ENCODE data around the gene FOXN1. TPM values are rescaled to one million over a fixed set of nuclear protein-coding genes. Genes with fewer than 3 reads are reported as not detected.
"Not testable (repeated sequence)": the region's sequence is repeated elsewhere in the genome, so short reads cannot be mapped to it uniquely, and the experiment has no call there.

The FOXN1 gene
- total and polyA plus RNA-seq, 10 of the 15 experiments (the other 5 are each of a cell fraction or from before 2014, with no cell fraction given) = not detected

- TF ChIP-seq EGR1 (IDR thresholded peaks at IDR 0.05; ENCODE audit: borderline replicate concordance in 1 of 2, low read depth in 2 of 2, low read length in 2 of 2) (no peak), BMI1 (IDR thresholded peaks at IDR 0.05; ENCODE audit: borderline replicate concordance) (no peak)
Observed at GRCh38 chr17:28521311-28522085, 15.3 kb downstream of the FOXN1 start (continued).

GRCh38 chr17:28522281-28522680, 16.1 kb downstream of the FOXN1 start:
- H2AFZ ChIP-seq (ENCODE audit: control insufficient read depth, low read depth, low read length); BruUV-seq (replicated peaks); H3K27ac ChIP-seq (ENCODE audit: control insufficient read depth, insufficient read depth); RAD21 ChIA-PET (ENCODE audit: unreplicated experiment); SMC1A ChIA-PET (ENCODE audit: uncharacterized antibody, unreplicated experiment); H3K36me3 ChIP-seq (ENCODE audit: control insufficient read depth in 2 of 2, insufficient read depth in 2 of 2, low read length in 1 of 2); H3K4me3 ChIP-seq; POLR2A ChIA-PET; DNase-seq (ENCODE audit: low read depth, low spot score); CTCF ChIA-PET; H3K4me2 ChIP-seq (ENCODE audit: control insufficient read depth, insufficient read depth); H3K9ac ChIP-seq (ENCODE audit: control insufficient read depth, insufficient read depth, low read length); H3K79me2 ChIP-seq (ENCODE audit: control insufficient read depth, insufficient read depth, low read length); H3K27me3 ChIP-seq (replicated peaks in 1 of 2; ENCODE audit: control insufficient read depth in 2 of 2, insufficient read depth in 2 of 2, low read length in 1 of 2); H3K4me1 ChIP-seq (ENCODE audit: control insufficient read depth, insufficient read depth, low read length); FAIRE-seq; in situ Hi-C loops (cut with MboI); intact Hi-C loops (cut with micrococcal nuclease; ENCODE audit: unreplicated experiment); ATAC-seq; H4K20me1 ChIP-seq (ENCODE audit: control insufficient read depth, insufficient read depth); H3K9me3 ChIP-seq (replicated peaks; ENCODE audit: control insufficient read depth, insufficient read depth, low read length): not testable (repeated sequence)
- WGBS (ENCODE audit: insufficient coverage, insufficient replicate concordance, low lambda C conversion rate, missing lambda C conversion rate) = 74% methylated on average over 4 of the region's 4 CpGs

GRCh38 chr17:28523186-28523585, 17.0 kb downstream of the FOXN1 start:
- no peak overlapping the region for H3K9ac ChIP-seq (ENCODE audit: control insufficient read depth, insufficient read depth, low read length)
- ATAC-seq (no peak), DNase-seq (ENCODE audit: low read depth, low spot score) (no peak), FAIRE-seq (no peak)
- no TSS peak for BruUV-seq (replicated peaks)
- H3K4me3 ChIP-seq = no peak overlapping the region
- SMC1A ChIA-PET (ENCODE audit: uncharacterized antibody, unreplicated experiment) = no interaction called here
- no peaks in the 10 kb centered on the region for H3K79me2 ChIP-seq (ENCODE audit: control insufficient read depth, insufficient read depth, low read length)
- in situ Hi-C loops (cut with MboI) = no loop called here
- WGBS (ENCODE audit: insufficient coverage, insufficient replicate concordance, low lambda C conversion rate, missing lambda C conversion rate) = 22% methylated on average over 6 of the region's 6 CpGs
- TF ChIP-seq FOXK2 (IDR thresholded peaks at IDR 0.05) (no peak), BHLHE40 (IDR thresholded peaks at IDR 0.05; ENCODE audit: borderline replicate concordance in 1 of 2, low read depth in 2 of 2, low read length in 1 of 2) (no peak)
- H3K4me1 ChIP-seq (ENCODE audit: control insufficient read depth, insufficient read depth, low read length) = peaks cover 9% of the 10 kb centered on the region
- no peaks in the 10 kb centered on the region for H3K9me3 ChIP-seq (replicated peaks; ENCODE audit: control insufficient read depth, insufficient read depth, low read length)
- H4K20me1 ChIP-seq (ENCODE audit: control insufficient read depth, insufficient read depth) = no peaks in the 10 kb centered on the region
- POLR2A ChIA-PET = no interaction called here
- H3K27me3 ChIP-seq (replicated peaks in 1 of 2; ENCODE audit: control insufficient read depth in 2 of 2, insufficient read depth in 2 of 2, low read length in 1 of 2) = no peaks in the 10 kb centered on the region
- intact Hi-C loops (cut with micrococcal nuclease; ENCODE audit: unreplicated experiment) = no loop called here
- H3K4me2 ChIP-seq (ENCODE audit: control insufficient read depth, insufficient read depth) = no peak overlapping the region
- no peak overlapping the region for H3K27ac ChIP-seq (ENCODE audit: control insufficient read depth, insufficient read depth)
- H3K36me3 ChIP-seq (ENCODE audit: control insufficient read depth in 2 of 2, insufficient read depth in 2 of 2, low read length in 1 of 2) = no peaks in the 10 kb centered on the region; a peak in 1 of 4 replicates
- no peak overlapping the region for H2AFZ ChIP-seq (ENCODE audit: control insufficient read depth, low read depth, low read length)
- RAD21 ChIA-PET (ENCODE audit: unreplicated experiment) = no interaction called here
- CTCF ChIA-PET = no interaction called here

Data from GM12878 (cell line).